OCI-LY7 (cell line): Measurements from ENCODE around the gene DDC. TPM values are rescaled to one million over a fixed set of nuclear protein-coding genes. Genes with fewer than 3 reads are reported as not detected.

Experiments used
- BruUV-seq: library from RNA; stranded (reverse); fragments of 400-500 nt; replicated peaks from 2 replicates; lab custom pipeline; 2021; lab: Mats Ljungman, UMichigan
- CTCF ChIA-PET: fragments of 300-600 bp; sonication (Branson Sonifier 250); formaldehyde crosslinking; loops from one replicate; lab custom pipeline; 2022; ENCODE audit warnings: antibody characterized with exemption; ENCODE audit not compliant: unreplicated experiment; lab: Charles Lee
- POLR2A ChIA-PET: fragments of 300-600 bp; sonication (Branson Sonifier 250); formaldehyde crosslinking; loops from one replicate; lab custom pipeline; 2022; ENCODE audit warnings: antibody characterized with exemption; lab: Charles Lee
- DNase-seq: peaks from one replicate; pipeline ENCODE4 v3.0.0-alpha.2; 2015; ENCODE audit warnings: low spot score
- H2AFZ ChIP-seq: fragments of 200-600 bp; sonication (generic), shearing (Covaris generic); 2 replicates; pipeline ENCODE4 v1.6.1; 2014; ENCODE audit warnings: mild to moderate bottlenecking, antibody characterized with exemption, low read length, moderate library complexity
- H3K27ac ChIP-seq: fragments of 200-600 bp; sonication (generic); 2 replicates; pipeline ENCODE4 v1.5.1; 2014; ENCODE audit warnings: mixed run types, low read depth, mild to moderate bottlenecking, moderate library complexity, low read length, inconsistent platforms; ENCODE audit not compliant: poor library complexity, severe bottlenecking
- H3K36me3 ChIP-seq: fragments of 200-600 bp; sonication (generic); 2 replicates; pipeline ENCODE4 v1.6.1; 2014; ENCODE audit warnings: mild to moderate bottlenecking, antibody characterized with exemption, low read length, moderate library complexity, mixed read lengths; ENCODE audit not compliant: insufficient read depth
- H3K4me1 ChIP-seq: fragments of 200-600 bp; sonication (generic); 2 replicates; pipeline ENCODE4 v1.5.1; 2014; ENCODE audit warnings: mild to moderate bottlenecking, low read length; ENCODE audit not compliant: insufficient read depth, poor library complexity, severe bottlenecking
- H3K4me2 ChIP-seq: fragments of 200-600 bp; sonication (generic); 2 replicates; pipeline ENCODE4 v1.6.1; 2014; ENCODE audit warnings: mild to moderate bottlenecking, low read length
- H3K4me3 ChIP-seq: fragments of 200-600 bp; sonication (generic); 2 replicates; pipeline ENCODE4 v1.5.1; 2014; ENCODE audit warnings: mild to moderate bottlenecking, low read depth, low read length; ENCODE audit not compliant: poor library complexity, severe bottlenecking
- H3K79me2 ChIP-seq: fragments of 200-600 bp; sonication (generic); 2 replicates; pipeline ENCODE4 v1.6.1; 2016; ENCODE audit warnings: low read depth, mild to moderate bottlenecking, low read length, moderate library complexity, mixed read lengths; ENCODE audit not compliant: insufficient read depth
- H3K9me2 ChIP-seq: fragments of 200-600 bp; sonication (generic); 2 replicates; pipeline ENCODE4 v1.6.1; 2016; ENCODE audit warnings: mild to moderate bottlenecking, low read length, mixed read lengths; ENCODE audit not compliant: insufficient read depth
- H3K9me3 ChIP-seq: fragments of 200-600 bp; sonication (generic); 2 replicates; pipeline ENCODE4 v1.6.1; 2014; ENCODE audit warnings: mild to moderate bottlenecking, mixed run types, low read length, mixed read lengths
- H4K20me1 ChIP-seq: fragments of 200-600 bp; sonication (generic); 2 replicates; pipeline ENCODE4 v1.6.1; 2014; ENCODE audit warnings: mild to moderate bottlenecking, antibody characterized with exemption, low read length, moderate library complexity, mixed read lengths; ENCODE audit not compliant: insufficient read depth
- EZH2phosphoT487 ChIP-seq: fragments of 200-600 bp; sonication (generic); IDR thresholded peaks from 2 replicates; pipeline ENCODE4 v1.6.1; 2018; ENCODE audit warnings: low read depth, borderline replicate concordance, mild to moderate bottlenecking, mixed run types, antibody characterized with exemption, low read length, moderate library complexity, mixed read lengths
- intact Hi-C: fragments of 100-400 bp; cut with micrococcal nuclease; formaldehyde crosslinking; loops from one replicate; pipeline ENCODE4 v1.10.0; 2022; ENCODE audit not compliant: unreplicated experiment
- total RNA-seq, 2 experiments: library from RNA; depleted of rRNA in 1 of 2; stranded (reverse); fragments of >200 nt in 1 of 2; shearing (Covaris generic) in 1 of 2; gene quantifications; 2 replicates each; pipeline ENCODE4 v1.2.3, GENCODE V29; 2014 to 2022
- TF ChIP-seq, protein P1 (sequence below): fragments of 200-600 bp; sonication (generic); conservative IDR thresholded peaks from 2 replicates; pipeline ENCODE4 v1.5.1; 2014; ENCODE audit warnings: mild to moderate bottlenecking, antibody characterized with exemption, low read length, moderate library complexity, mixed read lengths

Gene DDC
- total RNA-seq, 2 experiments from 2014 or later = not detected

DNA sequence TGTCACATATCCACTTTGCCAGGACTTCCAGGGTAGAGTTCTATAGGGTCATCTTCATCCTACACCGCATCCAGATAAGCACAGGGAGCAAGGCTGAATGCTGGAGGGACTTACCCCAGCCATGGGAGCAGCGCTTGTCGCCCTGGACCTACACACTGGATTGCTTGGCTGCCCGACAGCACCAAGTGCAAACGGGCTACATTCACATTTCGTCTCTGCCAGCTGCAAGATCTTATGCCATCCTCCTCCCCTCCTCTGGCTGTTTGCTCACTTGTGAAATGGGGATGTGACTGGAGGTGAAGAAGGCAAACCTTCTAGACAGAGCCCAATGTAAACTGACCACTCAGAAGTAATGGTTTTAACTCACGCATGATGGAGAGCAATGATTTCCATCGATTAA lies 1.0 kb downstream of the DDC start:
- BruUV-seq = no TSS peak
- DNase-seq = no peak
- no peak overlapping the region for H3K4me2 ChIP-seq
- ChIA-PET POLR2A (no interaction called here), CTCF (no interaction called here)
- no peaks in the 10 kb centered on the region for H4K20me1 ChIP-seq
- TF ChIP-seq, protein P1, sequence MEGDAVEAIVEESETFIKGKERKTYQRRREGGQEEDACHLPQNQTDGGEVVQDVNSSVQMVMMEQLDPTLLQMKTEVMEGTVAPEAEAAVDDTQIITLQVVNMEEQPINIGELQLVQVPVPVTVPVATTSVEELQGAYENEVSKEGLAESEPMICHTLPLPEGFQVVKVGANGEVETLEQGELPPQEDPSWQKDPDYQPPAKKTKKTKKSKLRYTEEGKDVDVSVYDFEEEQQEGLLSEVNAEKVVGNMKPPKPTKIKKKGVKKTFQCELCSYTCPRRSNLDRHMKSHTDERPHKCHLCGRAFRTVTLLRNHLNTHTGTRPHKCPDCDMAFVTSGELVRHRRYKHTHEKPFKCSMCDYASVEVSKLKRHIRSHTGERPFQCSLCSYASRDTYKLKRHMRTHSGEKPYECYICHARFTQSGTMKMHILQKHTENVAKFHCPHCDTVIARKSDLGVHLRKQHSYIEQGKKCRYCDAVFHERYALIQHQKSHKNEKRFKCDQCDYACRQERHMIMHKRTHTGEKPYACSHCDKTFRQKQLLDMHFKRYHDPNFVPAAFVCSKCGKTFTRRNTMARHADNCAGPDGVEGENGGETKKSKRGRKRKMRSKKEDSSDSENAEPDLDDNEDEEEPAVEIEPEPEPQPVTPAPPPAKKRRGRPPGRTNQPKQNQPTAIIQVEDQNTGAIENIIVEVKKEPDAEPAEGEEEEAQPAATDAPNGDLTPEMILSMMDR = no peak
- TF ChIP-seq EZH2phosphoT487 = no peak
- H3K4me3 ChIP-seq = no peak overlapping the region
- H3K4me1 ChIP-seq = no peaks in the 10 kb centered on the region
- no peak overlapping the region for H3K27ac ChIP-seq
- no peaks in the 10 kb centered on the region for H3K79me2 ChIP-seq
- intact Hi-C loops = no loop called here
- no peaks in the 10 kb centered on the region for H3K36me3 ChIP-seq
- no peaks in the 10 kb centered on the region for H3K9me3 ChIP-seq
- no peaks in the 10 kb centered on the region for H3K9me2 ChIP-seq
- no peak overlapping the region for H2AFZ ChIP-seq

DNA sequence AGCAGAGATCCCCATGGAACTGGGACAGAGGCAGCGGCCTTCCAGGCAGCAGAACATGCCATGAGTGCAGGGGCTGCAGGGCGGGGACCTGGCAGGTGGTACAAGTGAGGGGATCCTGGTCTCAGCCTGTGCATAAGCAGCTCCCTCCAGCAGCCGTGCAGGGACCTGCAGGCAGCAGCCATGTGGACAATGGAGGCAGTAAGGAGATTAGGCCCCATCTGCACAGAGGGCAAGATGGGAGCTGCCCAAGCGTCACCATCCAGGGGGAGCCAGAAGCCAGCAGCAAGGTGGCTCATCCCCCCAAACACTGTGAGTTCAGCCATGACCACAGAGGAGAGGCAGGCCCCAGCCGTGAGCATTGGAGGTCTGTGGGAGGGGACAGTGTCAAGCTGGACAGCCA lies 3.1 kb downstream of the DDC start:
- BruUV-seq = no TSS peak
- ChIA-PET CTCF (no interaction called here), POLR2A (interaction anchor here (0.5 kb wide), 1 partner anchor 66 kb away, joined by 3 read pairs; no protein-coding TSS in a partner anchor)
- Histone ChIP-seq H3K79me2 (no peaks in the 10 kb centered on the region), H3K4me1 (no peaks in the 10 kb centered on the region), H3K9me2 (no peaks in the 10 kb centered on the region), H3K4me3 (no peak overlapping the region), H3K27ac (no peak overlapping the region), H3K9me3 (no peaks in the 10 kb centered on the region), H2AFZ (no peak overlapping the region), H3K4me2 (no peak overlapping the region), H4K20me1 (no peaks in the 10 kb centered on the region), H3K36me3 (no peaks in the 10 kb centered on the region)
- intact Hi-C loops = no loop called here
- DNase-seq = no peak
- TF ChIP-seq, protein P1 = no peak
- TF ChIP-seq EZH2phosphoT487 = no peak

DNA sequence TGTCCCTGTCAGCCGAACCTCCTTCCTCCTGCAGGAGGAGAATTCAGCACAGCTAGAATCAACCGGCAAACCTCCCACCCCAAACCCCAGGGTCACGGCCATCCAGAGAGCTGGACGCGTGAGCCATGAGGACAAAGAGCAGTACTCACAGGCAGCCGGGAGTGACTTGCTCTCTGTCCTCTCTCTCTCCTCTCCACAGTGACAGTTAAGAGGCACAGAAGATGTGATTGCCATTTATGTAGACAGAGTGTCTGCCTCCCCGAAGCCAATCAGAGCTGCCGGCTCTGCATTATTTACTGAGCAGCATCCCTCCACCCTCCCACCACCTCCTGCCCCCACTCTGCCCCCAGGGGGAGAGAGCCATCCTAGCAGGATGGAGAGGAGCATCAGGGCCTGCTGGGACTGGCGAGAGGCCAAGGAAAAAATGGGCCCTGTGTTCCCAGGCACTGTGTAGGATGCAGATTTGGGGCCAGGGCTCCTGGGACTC lies 4.3 kb downstream of the DDC start:
- DNase-seq = no peak
- intact Hi-C loops = no loop called here
- H3K4me1 ChIP-seq = no peaks in the 10 kb centered on the region
- H4K20me1 ChIP-seq = no peaks in the 10 kb centered on the region
- no peak overlapping the region for H3K4me2 ChIP-seq
- H3K4me3 ChIP-seq = no peak overlapping the region
- H3K36me3 ChIP-seq = no peaks in the 10 kb centered on the region
- BruUV-seq = no TSS peak
- CTCF ChIA-PET = no interaction called here
- no peaks in the 10 kb centered on the region for H3K9me3 ChIP-seq
- no peak overlapping the region for H3K27ac ChIP-seq
- POLR2A ChIA-PET = no interaction called here
- no peaks in the 10 kb centered on the region for H3K79me2 ChIP-seq
- no peaks in the 10 kb centered on the region for H3K9me2 ChIP-seq
- no peak for TF ChIP-seq EZH2phosphoT487
- TF ChIP-seq, protein P1 = no peak
- H2AFZ ChIP-seq = no peak overlapping the region
